GM18517 (cell line): ENCODE measurements around the gene CFP.

Experiments
- ATAC-seq: cut with Tn5 transposase; IDR thresholded peaks from one replicate; pipeline ENCODE4 v1.9.1; 2021; ENCODE audit warnings: mild to moderate bottlenecking, moderate library complexity; ENCODE audit not compliant: unreplicated experiment

The CFP gene

GRCh38 chrX:47638816-47639215 is 9.1 kb upstream of the CFP start:
- ATAC-seq = no peak

- ATAC-seq = peak; percentile 72
These were observed 7.9 kb upstream of the CFP start for GRCh38 chrX:47637546-47638195.

- ATAC-seq = no peak
These were observed 5.3 kb upstream of the CFP start for GRCh38 chrX:47634871-47635575.

- no peak for ATAC-seq
These were observed 4.2 kb upstream of the CFP start for GRCh38 chrX:47633689-47634590.

- no peak for ATAC-seq
These were observed 2.9 kb upstream of the CFP start for GRCh38 chrX:47632666-47633065.

- no peak for ATAC-seq
These were observed 1.9 kb upstream of the CFP start for GRCh38 chrX:47631676-47632075.

GRCh38 chrX:47628982-47629381 is 748 bp downstream of the CFP start:
- no peak for ATAC-seq

- ATAC-seq = no peak
These were observed 4.4 kb downstream of the CFP start for GRCh38 chrX:47625365-47625764.

GRCh38 chrX:47623540-47624027 is 6.1 kb downstream of the CFP start:
- no peak for ATAC-seq

GRCh38 chrX:47621851-47622250 is 7.9 kb downstream of the CFP start:
- no peak for ATAC-seq

GRCh38 chrX:47620303-47620685 is 9.4 kb downstream of the CFP start:
- no peak for ATAC-seq

- no peak for ATAC-seq
These were observed 10.0 kb downstream of the CFP start, which contains the start of gene SYN1 for GRCh38 chrX:47619486-47620302. SYN1 (minus strand) TSS chrX:47619857; CDS start chrX:47619728, 129 bp downstream.

GRCh38 chrX:47618923-47619485 is 10.7 kb downstream of the CFP start:
- ATAC-seq = no peak

GRCh38 chrX:47614618-47615017 is 15.1 kb downstream of the CFP start:
- ATAC-seq = no peak

GRCh38 chrX:47613082-47613481 is 16.6 kb downstream of the CFP start:
- ATAC-seq = no peak

GRCh38 chrX:47612418-47612817 is 17.3 kb downstream of the CFP start:
- ATAC-seq = no peak

- ATAC-seq = no peak
These were observed 17.8 kb downstream of the CFP start for GRCh38 chrX:47611926-47612325.

- no peak for ATAC-seq
These were observed 18.2 kb downstream of the CFP start for GRCh38 chrX:47611489-47611888.

- ATAC-seq = no peak
These were observed 19.2 kb downstream of the CFP start for GRCh38 chrX:47610511-47610910.

- no peak for ATAC-seq
These were observed 21.5 kb downstream of the CFP start for GRCh38 chrX:47608130-47608810.
